Spleen (tissue), 7 donors: ENCODE results near the gene LINC00305.

Experiments
- CTCF ChIP-seq, 11 experiments: fragments of 200-600 bp in 7 of 11; fragments of 450-650 bp in 4 of 11; sonication (generic) in 4 of 11; IDR thresholded peaks in 8 of 11; conservative IDR thresholded peaks in 3 of 11; 1 replicate in 7 of 11; 2 replicates in 4 of 11; pipeline versions ENCODE4 v1.4.0 to v1.8.0; 2016 to 2021; ENCODE audit warnings: antibody characterized with exemption in 11 of 11, inconsistent platforms in 4 of 11, mild to moderate bottlenecking in 1 of 11
- POLR2A ChIP-seq, 3 donors: fragments of 450-650 bp; IDR thresholded peaks; one replicate each; pipeline ENCODE4 v1.5.1; 2017; ENCODE audit warnings: antibody characterized with exemption in 3 of 3, mild to moderate bottlenecking in 1 of 3
- donor health status: DM: no; HTN: no; CAD: no; lungs with moderate emphysema.
- donor health status: DM: no; HTN: no; CAD: no.
- donor health status: DM: no; HTN: no; CAD: no.

- no peak for TF ChIP-seq CTCF (IDR thresholded peaks at IDR 0.05 in 8 of 11, conservative IDR thresholded peaks at IDR 0.05 in 3 of 11)
- TF ChIP-seq POLR2A (IDR thresholded peaks at IDR 0.05), result no peak
Measured at GRCh38 chr18:64119916-64120315, 29.0 kb downstream of the LINC00305 start.
